Measurements from ENCODE around the gene TP63.

DNA sequence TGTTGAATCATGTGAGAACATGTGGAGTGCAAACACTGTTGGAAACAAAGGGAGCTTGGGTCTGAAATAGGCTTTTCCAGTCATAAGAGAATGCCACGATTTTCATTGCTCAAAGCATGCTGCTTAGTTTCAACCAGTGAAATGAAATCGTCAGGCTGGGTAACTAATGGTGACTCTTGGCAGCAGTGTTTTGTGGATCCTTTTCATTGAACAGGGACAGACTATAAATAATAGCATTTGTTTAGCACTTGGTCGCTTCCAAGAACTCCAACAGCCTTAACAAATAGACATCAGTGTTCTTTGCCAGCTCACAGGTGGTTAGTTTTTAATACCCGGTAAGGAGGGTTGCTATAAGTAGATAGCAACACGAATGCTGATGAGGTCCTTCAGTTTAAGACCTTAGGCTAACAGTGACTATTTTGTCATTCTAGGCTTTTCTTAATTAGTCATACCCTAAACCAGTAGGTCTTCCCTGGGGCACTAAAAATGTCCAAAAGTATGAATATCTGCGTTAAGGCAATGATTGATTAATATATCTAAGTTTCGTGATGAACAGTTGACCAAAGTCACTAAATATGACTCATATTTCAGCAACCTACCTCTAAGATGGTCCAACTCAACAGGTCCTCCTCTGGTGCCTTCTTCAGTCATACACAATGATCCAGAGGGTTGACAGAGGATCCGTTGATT is 15.8 kb downstream of the TP63 start:
- TF ChIP-seq EP300 (IDR thresholded peaks at IDR 0.05; ENCODE audit: low read depth) = no peak
- TF ChIP-seq, protein P1, sequence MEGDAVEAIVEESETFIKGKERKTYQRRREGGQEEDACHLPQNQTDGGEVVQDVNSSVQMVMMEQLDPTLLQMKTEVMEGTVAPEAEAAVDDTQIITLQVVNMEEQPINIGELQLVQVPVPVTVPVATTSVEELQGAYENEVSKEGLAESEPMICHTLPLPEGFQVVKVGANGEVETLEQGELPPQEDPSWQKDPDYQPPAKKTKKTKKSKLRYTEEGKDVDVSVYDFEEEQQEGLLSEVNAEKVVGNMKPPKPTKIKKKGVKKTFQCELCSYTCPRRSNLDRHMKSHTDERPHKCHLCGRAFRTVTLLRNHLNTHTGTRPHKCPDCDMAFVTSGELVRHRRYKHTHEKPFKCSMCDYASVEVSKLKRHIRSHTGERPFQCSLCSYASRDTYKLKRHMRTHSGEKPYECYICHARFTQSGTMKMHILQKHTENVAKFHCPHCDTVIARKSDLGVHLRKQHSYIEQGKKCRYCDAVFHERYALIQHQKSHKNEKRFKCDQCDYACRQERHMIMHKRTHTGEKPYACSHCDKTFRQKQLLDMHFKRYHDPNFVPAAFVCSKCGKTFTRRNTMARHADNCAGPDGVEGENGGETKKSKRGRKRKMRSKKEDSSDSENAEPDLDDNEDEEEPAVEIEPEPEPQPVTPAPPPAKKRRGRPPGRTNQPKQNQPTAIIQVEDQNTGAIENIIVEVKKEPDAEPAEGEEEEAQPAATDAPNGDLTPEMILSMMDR (IDR thresholded peaks at IDR 0.05) = no peak
- TF ChIP-seq POLR2A (IDR thresholded peaks at IDR 0.05) = no peak
